AG09309 (cell line): ENCODE measurements around the gene MTTP.

Source experiments
- DNase-seq: peaks from one replicate; pipeline ENCODE4 v3.0.0-alpha.2; 2010; ENCODE audit warnings: low read depth
- H3K4me3 ChIP-seq: 2 replicates; pipeline ENCODE4 v1.5.1; 2011; ENCODE audit warnings: mild to moderate bottlenecking, low read depth, low read length, moderate library complexity; ENCODE audit not compliant: control insufficient read depth
- TF ChIP-seq, protein P1 (sequence below): IDR thresholded peaks from 2 replicates; pipeline ENCODE4 v1.5.1; 2011; ENCODE audit warnings: mild to moderate bottlenecking, low read depth, low read length, inconsistent platforms; ENCODE audit not compliant: insufficient read depth, control insufficient read depth; ENCODE audit errors: missing control alignments

Gene MTTP

DNA sequence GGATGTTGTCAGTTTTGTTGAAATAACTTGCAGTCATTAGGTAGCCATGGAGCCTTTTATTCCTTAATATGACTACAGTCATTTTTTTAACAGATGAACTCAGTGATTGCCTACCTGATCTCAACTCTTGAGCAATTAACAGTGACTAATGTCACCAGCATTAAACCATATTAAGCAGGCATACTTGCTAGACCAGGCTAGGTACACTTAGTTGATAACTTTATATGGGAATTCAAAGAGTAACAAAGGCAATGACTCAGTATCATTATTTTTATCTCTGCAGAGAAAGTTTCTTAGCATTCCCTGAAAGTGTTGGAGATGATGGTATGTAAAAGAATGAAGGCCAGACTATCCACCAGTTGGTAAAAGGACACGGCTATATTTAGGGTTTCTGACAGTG lies 83.2 kb downstream of the MTTP start, which contains the start of gene C4orf54:
C4orf54 (minus strand) TSS at position 31 of the 400 bp plus-strand sequence. CDS start 3,180 bp downstream, outside the sequence.
- H3K4me3 ChIP-seq: no peak within 1 kb of the TSS
- DNase-seq: no peak
- TF ChIP-seq, protein P1, sequence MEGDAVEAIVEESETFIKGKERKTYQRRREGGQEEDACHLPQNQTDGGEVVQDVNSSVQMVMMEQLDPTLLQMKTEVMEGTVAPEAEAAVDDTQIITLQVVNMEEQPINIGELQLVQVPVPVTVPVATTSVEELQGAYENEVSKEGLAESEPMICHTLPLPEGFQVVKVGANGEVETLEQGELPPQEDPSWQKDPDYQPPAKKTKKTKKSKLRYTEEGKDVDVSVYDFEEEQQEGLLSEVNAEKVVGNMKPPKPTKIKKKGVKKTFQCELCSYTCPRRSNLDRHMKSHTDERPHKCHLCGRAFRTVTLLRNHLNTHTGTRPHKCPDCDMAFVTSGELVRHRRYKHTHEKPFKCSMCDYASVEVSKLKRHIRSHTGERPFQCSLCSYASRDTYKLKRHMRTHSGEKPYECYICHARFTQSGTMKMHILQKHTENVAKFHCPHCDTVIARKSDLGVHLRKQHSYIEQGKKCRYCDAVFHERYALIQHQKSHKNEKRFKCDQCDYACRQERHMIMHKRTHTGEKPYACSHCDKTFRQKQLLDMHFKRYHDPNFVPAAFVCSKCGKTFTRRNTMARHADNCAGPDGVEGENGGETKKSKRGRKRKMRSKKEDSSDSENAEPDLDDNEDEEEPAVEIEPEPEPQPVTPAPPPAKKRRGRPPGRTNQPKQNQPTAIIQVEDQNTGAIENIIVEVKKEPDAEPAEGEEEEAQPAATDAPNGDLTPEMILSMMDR: no peak

DNA sequence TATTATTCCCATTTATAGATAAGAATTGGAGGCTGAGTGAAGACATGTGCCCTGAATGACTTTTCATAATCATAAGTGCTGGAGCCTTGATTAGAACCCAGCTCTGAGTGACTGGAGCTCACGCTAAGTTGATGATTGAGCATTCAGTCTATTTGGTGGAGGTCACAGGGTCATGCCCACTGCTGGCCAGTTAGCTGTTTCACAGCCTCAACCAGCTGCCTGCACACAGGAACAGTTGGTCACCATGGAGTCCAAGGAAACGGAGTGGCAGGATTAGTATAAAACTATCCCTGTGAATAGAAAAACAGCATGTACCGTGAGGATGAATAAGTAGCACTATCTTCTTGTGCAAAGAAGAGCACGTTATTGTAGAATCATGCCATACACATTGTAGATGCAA lies 84.0 kb downstream of the MTTP start:
- H3K4me3 ChIP-seq: no peak overlapping the region
- no peak for DNase-seq
- TF ChIP-seq, protein P1: no peak

DNA sequence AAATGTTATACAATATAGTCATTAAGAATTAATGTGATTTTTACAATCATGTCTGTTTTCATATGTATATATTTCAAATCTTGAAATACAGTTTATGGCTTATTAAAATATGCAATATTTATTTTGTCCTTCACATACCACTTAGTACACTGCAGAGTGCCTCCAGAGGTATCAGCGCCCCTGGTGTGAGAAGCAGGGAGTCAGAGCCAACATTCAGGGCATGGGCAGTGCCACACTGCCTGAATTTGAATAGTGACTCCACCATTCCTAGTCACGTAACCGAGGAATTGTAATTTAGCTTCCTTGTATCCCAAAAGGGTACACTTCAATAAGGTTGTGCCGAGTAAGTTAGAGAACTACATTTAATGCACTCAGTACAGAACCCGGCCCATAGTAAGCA lies 87.3 kb downstream of the MTTP start:
- H3K4me3 ChIP-seq: no peak overlapping the region
- no peak for DNase-seq
- TF ChIP-seq, protein P1: no peak

DNA sequence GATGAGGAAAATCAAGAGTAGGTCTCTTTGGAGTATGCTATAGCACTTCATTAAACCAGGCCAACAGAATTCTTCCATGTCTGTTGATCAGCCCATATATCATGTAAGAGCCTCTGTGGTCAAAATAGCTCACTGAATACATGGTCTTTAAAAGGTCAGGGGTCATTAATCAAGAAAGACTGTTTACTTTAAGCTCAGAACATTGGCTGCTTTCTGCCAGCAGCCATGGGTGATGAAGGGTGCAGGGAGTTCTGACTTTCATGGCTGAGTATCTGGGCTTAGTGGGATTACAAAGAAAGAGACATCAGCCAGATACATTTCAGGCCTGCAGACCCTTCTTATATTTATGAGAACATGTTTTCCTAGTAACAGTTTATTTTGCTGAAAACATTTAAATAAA lies 90.1 kb downstream of the MTTP start:
- TF ChIP-seq, protein P1: no peak
- DNase-seq: no peak
- H3K4me3 ChIP-seq: no peak overlapping the region

DNA sequence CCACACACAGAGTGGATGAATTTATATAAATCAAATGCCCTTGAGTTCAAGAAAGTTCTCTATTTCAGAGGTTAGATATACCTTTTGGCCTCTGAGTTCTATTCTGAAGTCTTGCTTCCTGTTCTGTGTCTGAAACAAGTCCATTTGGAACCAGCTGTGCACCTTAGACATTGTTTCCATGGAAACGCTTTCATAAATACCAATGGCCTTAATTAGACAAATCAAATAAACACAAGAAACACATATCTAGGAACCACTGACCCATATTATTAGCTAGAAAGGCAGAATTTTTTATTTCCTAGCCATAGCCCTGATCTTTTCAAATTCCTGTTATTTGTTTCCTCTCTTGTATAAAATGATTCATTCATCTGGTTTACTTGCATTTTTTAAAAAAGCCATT lies 91.4 kb downstream of the MTTP start:
- H3K4me3 ChIP-seq: no peak overlapping the region
- TF ChIP-seq, protein P1: no peak
- no peak for DNase-seq

DNA sequence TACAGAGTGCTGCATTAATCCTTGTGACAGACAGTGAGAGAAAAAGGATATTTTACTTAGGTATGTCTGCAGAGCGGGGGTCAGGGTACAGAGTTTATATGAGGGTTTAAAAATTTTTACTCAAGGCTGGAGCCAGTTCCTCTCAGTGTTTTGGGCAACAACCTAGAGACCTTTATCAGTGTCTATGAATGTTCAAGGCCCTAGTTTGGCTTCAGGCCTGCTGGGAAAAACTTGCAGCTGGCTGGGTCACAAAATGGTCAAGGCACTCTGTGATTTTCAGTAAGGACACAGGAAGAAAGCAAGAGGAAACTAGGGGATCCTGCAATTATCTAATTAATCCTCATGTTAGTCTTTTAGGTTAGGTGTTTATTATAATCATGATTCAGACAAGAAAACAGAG lies 93.8 kb downstream of the MTTP start:
- TF ChIP-seq, protein P1: no peak
- DNase-seq: no peak
- H3K4me3 ChIP-seq: no peak overlapping the region

DNA sequence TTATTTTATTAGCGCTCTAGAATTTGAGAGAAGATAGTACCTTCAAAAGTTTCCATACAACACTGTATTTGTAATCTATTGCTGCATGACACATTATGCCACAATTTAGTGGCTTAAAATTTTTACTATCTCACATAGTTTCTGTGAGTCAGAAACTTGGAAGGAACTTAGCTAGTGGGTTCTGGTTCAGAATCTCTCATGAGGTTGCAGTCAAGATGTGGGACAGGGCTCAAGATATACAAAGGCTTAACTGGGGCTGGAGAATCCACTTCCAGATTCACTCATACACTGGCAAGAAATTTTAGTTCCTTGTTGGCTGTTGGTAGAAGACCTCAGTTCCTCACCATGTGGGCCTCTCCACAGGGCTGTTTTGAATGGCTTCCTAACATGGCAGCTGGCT lies 94.5 kb downstream of the MTTP start:
- DNase-seq: no peak

More for the DNA sequence above, 94.5 kb downstream of the MTTP start:
- TF ChIP-seq, protein P1: no peak
- no peak overlapping the region for H3K4me3 ChIP-seq
